Nephron progenitor cell (in vitro differentiated cells): ENCODE results near the gene CRELD2.

Experiments
- DNase-seq: peaks from one replicate; pipeline ENCODE4 v3.0.0; 2021
- H3K27ac Mint-ChIP-seq: 2 replicates; pipeline ENCODE4 v1.8.0; 2021; ENCODE audit warnings: mild to moderate bottlenecking, moderate library complexity, mixed read lengths
- H3K27me3 Mint-ChIP-seq: 2 replicates; pipeline ENCODE4 v1.8.0; 2021; ENCODE audit warnings: mild to moderate bottlenecking, low read depth, mixed read lengths; ENCODE audit not compliant: poor library complexity
- H3K36me3 Mint-ChIP-seq: 2 replicates; pipeline ENCODE4 v1.8.0; 2021; ENCODE audit warnings: low read depth, mixed read lengths
- H3K4me1 Mint-ChIP-seq: 2 replicates; pipeline ENCODE4 v1.8.0; 2021; ENCODE audit warnings: mixed read lengths
- H3K4me3 Mint-ChIP-seq: 2 replicates; pipeline ENCODE4 v1.8.0; 2021; ENCODE audit warnings: mild to moderate bottlenecking, moderate library complexity, mixed read lengths
- H3K9me3 Mint-ChIP-seq: 2 replicates; pipeline ENCODE4 v1.8.0; 2021; ENCODE audit warnings: mild to moderate bottlenecking, moderate library complexity, mixed read lengths
- CTCF ChIP-seq: fragments of 200-600 bp; sonication (generic); IDR thresholded peaks from 2 replicates; pipeline ENCODE4 v1.5.0; 2021; ENCODE audit warnings: antibody characterized with exemption

The CRELD2 gene

GRCh38 chr22:49936973-49937757 lies 18.7 kb downstream of the CRELD2 start:
- peaks cover 25% of the 10 kb centered on the region for H3K27me3 Mint-ChIP-seq
- H3K9me3 Mint-ChIP-seq, result peaks cover 3% of the 10 kb centered on the region
- H3K4me3 Mint-ChIP-seq, result peak overlapping the region; percentile 61
- H3K27ac Mint-ChIP-seq, result no peak overlapping the region
- no peak for TF ChIP-seq CTCF
- peaks cover 31% of the 10 kb centered on the region for H3K4me1 Mint-ChIP-seq
- no peak for DNase-seq
- no peaks in the 10 kb centered on the region for H3K36me3 Mint-ChIP-seq

GRCh38 chr22:49937758-49938564 lies 19.5 kb downstream of the CRELD2 start:
- H3K27ac Mint-ChIP-seq, result no peak overlapping the region
- peaks cover 31% of the 10 kb centered on the region for H3K4me1 Mint-ChIP-seq
- DNase-seq, result no peak
- H3K9me3 Mint-ChIP-seq, result peaks cover 3% of the 10 kb centered on the region
- no peak for TF ChIP-seq CTCF
- no peak overlapping the region for H3K4me3 Mint-ChIP-seq
- H3K36me3 Mint-ChIP-seq, result no peaks in the 10 kb centered on the region
- peaks cover 24% of the 10 kb centered on the region for H3K27me3 Mint-ChIP-seq

DNA sequence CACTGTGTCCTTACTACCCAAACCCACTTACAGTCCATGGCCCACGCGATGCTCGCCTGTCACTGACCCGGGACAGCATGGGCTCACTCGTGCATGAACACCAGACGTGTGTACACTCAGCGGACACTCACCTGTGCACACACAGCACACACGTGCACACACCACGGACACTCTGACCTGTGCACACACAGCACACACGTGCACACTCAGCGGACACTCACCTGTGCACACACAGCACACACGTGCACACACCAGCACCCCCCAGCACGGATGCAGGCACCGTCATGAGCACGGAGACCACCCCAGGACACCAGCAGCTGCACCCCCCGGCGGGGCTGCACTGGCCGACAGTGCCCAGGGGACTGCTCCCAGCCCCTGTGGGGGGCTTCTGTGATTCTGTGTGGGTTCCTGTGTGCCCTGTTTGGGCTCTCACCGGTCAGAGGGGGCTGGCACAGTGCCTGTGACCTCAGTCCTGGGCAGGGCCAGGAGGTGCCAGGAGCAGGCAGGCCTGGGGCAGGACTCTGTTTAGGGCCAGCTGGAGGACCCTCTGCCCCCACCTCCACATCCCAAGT lies 20.2 kb downstream of the CRELD2 start:
- no peaks in the 10 kb centered on the region for H3K36me3 Mint-ChIP-seq

GRCh38 chr22:49941507-49942316 lies 23.3 kb downstream of the CRELD2 start:
- Mint-ChIP-seq H3K27ac (no peak overlapping the region), H3K27me3 (peaks cover 8% of the 10 kb centered on the region), H3K4me1 (peaks cover 35% of the 10 kb centered on the region), H3K9me3 (peaks cover 3% of the 10 kb centered on the region), H3K36me3 (no peaks in the 10 kb centered on the region), H3K4me3 (no peak overlapping the region)
- DNase-seq, result no peak
- TF ChIP-seq CTCF, result no peak

More for the DNA sequence above, 20.2 kb downstream of the CRELD2 start:
- no peak for DNase-seq
- Mint-ChIP-seq H3K27ac (no peak overlapping the region), H3K27me3 (peaks cover 17% of the 10 kb centered on the region), H3K4me1 (peaks cover 25% of the 10 kb centered on the region), H3K4me3 (no peak overlapping the region), H3K9me3 (peaks cover 3% of the 10 kb centered on the region)
- no peak for TF ChIP-seq CTCF

DNA sequence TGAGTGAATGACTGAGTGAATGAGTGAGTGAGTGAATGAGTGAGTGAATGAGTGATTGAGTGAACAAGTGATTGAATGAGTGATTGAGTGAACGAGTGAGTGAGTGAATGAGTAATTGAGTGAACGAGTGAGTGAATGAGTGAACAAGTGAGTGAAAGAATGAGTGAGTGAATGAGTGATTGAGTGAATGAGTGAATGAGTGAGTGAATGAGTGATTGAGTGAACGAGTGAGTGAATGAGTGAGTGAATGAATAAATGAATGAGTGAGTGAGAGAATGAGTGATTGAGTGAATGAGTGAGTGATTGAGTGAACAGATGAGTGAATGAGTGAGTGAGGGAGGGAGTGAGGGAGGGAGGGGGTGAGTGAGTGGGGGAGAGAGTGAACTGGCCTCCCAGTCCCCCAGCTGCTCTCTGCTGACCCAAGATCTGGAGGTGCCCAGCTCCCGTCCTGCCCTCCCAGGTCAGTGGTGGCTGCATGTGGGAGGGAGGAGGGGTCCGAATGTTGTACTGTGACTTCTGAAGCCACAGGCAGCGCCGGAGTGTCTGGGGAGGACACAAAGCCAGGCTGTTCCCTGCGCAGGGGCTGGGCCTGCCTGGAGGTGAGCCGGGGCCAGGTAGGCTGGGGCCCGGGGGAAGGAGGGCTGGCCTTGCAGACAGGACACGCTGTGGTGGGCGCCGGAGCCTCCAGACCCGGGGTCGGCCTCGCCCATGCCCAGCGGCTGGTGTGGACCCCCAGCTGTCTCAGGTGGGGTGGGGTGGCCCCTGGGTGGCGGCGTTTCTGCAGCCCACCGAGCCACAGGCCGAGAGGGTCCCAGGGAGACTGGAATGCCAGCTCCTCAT lies 24.4 kb downstream of the CRELD2 start:
- Mint-ChIP-seq H3K36me3 (no peaks in the 10 kb centered on the region), H3K9me3 (peaks cover 3% of the 10 kb centered on the region), H3K4me3 (no peak overlapping the region), H3K27me3 (peaks cover 7% of the 10 kb centered on the region), H3K27ac (no peak overlapping the region), H3K4me1 (peaks cover 27% of the 10 kb centered on the region)
- TF ChIP-seq CTCF, result no peak
- no peak for DNase-seq
